ENCODE measurements around the gene SAFB. TPM values are rescaled to one million over a fixed set of nuclear protein-coding genes. Genes with fewer than 3 reads are reported as not detected.

Gene SAFB
- total RNA-seq, 1 donor from 2014 or later, result 87.1 TPM

DNA sequence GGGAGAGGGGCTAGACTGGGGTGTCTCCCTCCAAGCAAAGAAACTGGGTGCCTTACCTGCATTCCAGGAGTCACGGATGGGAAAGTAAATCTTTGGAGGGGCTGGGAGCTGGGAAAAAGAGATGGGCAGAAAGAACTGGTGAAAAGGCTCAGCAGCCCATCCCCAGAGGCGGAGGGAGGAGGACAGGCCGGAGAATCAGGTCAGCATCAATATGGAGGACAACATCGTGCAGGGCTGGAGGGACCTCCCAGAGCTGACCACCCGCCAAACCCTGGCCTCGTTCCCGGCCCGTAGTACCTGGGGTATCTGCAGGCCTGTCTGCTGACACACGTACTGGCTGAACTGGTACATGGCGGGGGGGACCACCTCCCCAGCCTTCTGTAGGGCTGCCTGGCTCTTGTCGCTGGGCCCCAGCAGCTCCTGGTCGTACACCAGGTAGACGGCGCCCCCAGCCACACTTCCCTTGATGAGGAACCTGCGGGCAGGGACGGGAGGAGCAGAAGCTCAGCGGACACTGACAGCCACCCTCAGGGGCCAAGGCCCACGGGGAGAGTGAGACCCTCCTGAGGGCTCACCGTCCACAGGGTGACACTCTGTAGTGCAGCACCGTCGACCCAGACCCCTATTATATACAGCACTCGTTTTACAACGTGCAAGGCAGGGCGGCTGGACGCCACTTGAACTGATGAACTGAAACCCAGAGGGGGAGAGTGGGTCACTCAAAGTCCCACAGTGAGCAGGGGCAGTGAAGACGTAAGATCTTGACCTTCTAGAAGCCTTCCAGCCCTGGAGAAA lies 56.6 kb downstream of the SAFB start:
- ATAC-seq, result no peak
- Histone ChIP-seq H3K4me3 (peak overlapping the region; percentile 96), H3K27me3 (ENCODE audit: low read depth) (no peaks in the 10 kb centered on the region), H3K36me3 (peaks cover 17% of the 10 kb centered on the region), H3K4me1 (peaks cover 16% of the 10 kb centered on the region), H3K27ac (peak overlapping the region; percentile 93), H3K9me3 (no peaks in the 10 kb centered on the region)
- TF ChIP-seq CTCF (IDR thresholded peaks at IDR 0.05), result no peak
- peak; percentile 58 for DNase-seq
- intact Hi-C loops (cut with DNase I), result no loop called here

DNA sequence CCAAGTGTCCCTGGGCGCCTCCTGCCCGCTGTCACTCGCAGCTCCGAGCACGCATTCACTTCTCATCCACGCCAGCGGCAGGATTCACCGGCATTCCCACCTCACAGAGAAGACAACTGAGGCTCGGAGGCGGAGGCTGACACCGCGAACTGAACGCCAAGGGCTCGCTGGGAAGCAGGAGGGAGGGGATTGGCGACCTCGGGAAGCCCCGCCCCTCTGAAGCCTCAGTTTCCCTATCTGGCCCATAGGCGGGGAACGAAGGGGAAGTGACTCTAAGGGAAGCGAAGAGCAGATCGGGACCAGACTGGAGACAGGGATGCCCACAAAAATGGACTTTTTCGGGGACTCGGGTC lies 57.2 kb downstream of the SAFB start:
- Histone ChIP-seq H3K27ac (peak overlapping the region; percentile 93), H3K4me1 (peaks cover 16% of the 10 kb centered on the region), H3K36me3 (peaks cover 17% of the 10 kb centered on the region), H3K4me3 (peak overlapping the region; percentile 96), H3K9me3 (no peaks in the 10 kb centered on the region), H3K27me3 (ENCODE audit: low read depth) (no peaks in the 10 kb centered on the region)
- peak; percentile 68 for DNase-seq
- intact Hi-C loops (cut with DNase I), result no loop called here
- no peak for TF ChIP-seq CTCF (IDR thresholded peaks at IDR 0.05)
- ATAC-seq, result peak in 1 of 2 donors; percentile 5

DNA sequence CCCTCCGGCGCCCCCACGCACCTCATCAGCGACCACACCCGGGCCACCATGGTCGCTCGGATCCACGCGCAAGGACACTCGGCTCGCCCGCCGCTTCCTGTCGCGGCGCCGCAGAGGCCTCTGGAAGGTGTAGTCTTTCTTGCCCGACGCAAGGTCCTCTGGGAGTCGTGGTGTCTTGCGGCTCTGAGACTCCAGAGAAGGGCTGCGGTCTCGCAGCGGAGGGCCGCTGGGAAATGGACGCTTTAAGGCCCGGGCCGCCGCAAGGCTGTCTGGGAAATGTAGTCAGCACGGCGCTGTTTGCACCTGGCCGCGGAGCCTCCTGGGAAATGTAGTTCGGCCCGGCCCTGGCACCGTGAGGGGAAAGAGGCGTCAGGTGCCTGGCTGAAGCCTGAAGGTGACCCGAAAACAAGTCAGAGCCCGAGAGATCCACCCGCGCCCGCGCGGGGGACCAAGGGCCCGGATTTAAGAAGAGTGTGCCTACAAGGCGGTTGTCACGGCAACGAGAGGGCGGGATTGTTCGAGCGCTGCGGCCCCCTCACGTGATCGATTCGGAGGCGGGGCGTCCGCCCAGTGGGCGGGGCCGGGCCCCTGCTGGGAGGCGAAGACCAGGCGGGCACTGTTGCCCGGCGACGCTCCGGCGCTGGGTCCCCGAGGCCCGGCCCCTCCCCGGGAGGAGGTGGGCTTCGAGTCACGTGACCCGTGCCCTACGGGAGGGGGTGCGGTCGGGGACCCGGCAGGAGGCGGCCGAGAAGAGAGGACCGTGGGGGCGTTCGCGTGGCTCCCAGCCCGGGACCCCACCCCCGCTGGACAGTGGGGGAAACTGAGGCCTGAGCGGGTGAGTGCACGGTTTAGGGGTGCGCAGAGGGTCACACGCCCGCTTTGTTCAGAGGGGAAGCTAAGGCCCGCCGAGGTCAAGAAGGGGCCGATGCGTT lies 57.8 kb downstream of the SAFB start, which contains the start of the genes HSD11B1L and MICOS13:
Gene HSD11B1L, plus strand, starts transcription at position 591 of the 932 bp plus-strand sequence. CDS start 3,806 bp downstream, outside the sequence.
Gene MICOS13, minus strand, starts transcription at position 80 of the 932 bp plus-strand sequence. Its CDS starts 30 bp downstream, at position 50.
- TF ChIP-seq CTCF (IDR thresholded peaks at IDR 0.05), result no peak

GRCh38 chr19:5681391-5682106 lies 58.7 kb downstream of the SAFB start:
- intact Hi-C loops (cut with DNase I), result no loop called here
- Histone ChIP-seq H3K4me1 (peaks cover 19% of the 10 kb centered on the region), H3K27ac (no peak overlapping the region), H3K36me3 (peaks cover 17% of the 10 kb centered on the region), H3K27me3 (ENCODE audit: low read depth) (no peaks in the 10 kb centered on the region), H3K4me3 (peak overlapping the region; percentile 96), H3K9me3 (no peaks in the 10 kb centered on the region)
- no peak for TF ChIP-seq CTCF (IDR thresholded peaks at IDR 0.05)
- DNase-seq (no peak), ATAC-seq (no peak)

More for the DNA sequence above, 57.8 kb downstream of the SAFB start, which contains the start of the genes HSD11B1L and MICOS13:
- H3K4me1 ChIP-seq, result peaks cover 16% of the 10 kb centered on the region
- ATAC-seq, result peak; percentile 97
- DNase-seq, result peak; percentile 100
- H3K27ac ChIP-seq, result peak within 1 kb of the TSS; percentile 93
- H3K27me3 ChIP-seq (ENCODE audit: low read depth), result no peaks in the 10 kb centered on the region
- H3K36me3 ChIP-seq, result peaks cover 17% of the 10 kb centered on the region
- H3K9me3 ChIP-seq, result no peaks in the 10 kb centered on the region
- intact Hi-C loops (cut with DNase I), result no loop called here
- peak within 1 kb of the TSS; percentile 96 for H3K4me3 ChIP-seq

GRCh38 chr19:5682107-5682482 lies 59.2 kb downstream of the SAFB start:
- no peak for TF ChIP-seq CTCF (IDR thresholded peaks at IDR 0.05)
- intact Hi-C loops (cut with DNase I), result no loop called here
- no peaks in the 10 kb centered on the region for H3K9me3 ChIP-seq
- peaks cover 17% of the 10 kb centered on the region for H3K36me3 ChIP-seq
- no peak overlapping the region for H3K27ac ChIP-seq
- DNase-seq, result no peak
- H3K4me3 ChIP-seq, result no peak overlapping the region
- H3K4me1 ChIP-seq, result peaks cover 19% of the 10 kb centered on the region
- H3K27me3 ChIP-seq (ENCODE audit: low read depth), result no peaks in the 10 kb centered on the region
- ATAC-seq, result no peak

Measured in lower lobe of right lung (tissue), 2 donors.